ENCODE measurements around the gene CHD8.
A peak's percentile ranks its signal among the peaks of the same experiment; 100 is the strongest.
"Not testable (repeated sequence)": the region's sequence is repeated elsewhere in the genome, so short reads cannot be mapped to it uniquely, and the experiment has no call there.

CHD8 gene

GRCh38 chr14:21436567-21437062 is 19.3 kb downstream of the CHD8 start:
- no peak for DNase-seq (ENCODE audit: low spot score)

- DNase-seq (ENCODE audit: low spot score): no peak
Observed at GRCh38 chr14:21431126-21431525, 24.8 kb downstream of the CHD8 start.

GRCh38 chr14:21428930-21429329 is 27.0 kb downstream of the CHD8 start:
- no peak for DNase-seq (ENCODE audit: low spot score)

GRCh38 chr14:21426692-21427091 is 29.2 kb downstream of the CHD8 start:
- DNase-seq (ENCODE audit: low spot score): no peak

GRCh38 chr14:21419528-21419927 is 36.4 kb downstream of the CHD8 start:
- DNase-seq (ENCODE audit: low spot score): no peak

- no peak for DNase-seq (ENCODE audit: low spot score)
Observed at GRCh38 chr14:21415329-21415728, 40.6 kb downstream of the CHD8 start.

- DNase-seq (ENCODE audit: low spot score): no peak
Observed at GRCh38 chr14:21414137-21414631, 41.7 kb downstream of the CHD8 start.

GRCh38 chr14:21408147-21408546 is 47.8 kb downstream of the CHD8 start:
- DNase-seq (ENCODE audit: low spot score): no peak

GRCh38 chr14:21406213-21406612 is 49.7 kb downstream of the CHD8 start:
- DNase-seq (ENCODE audit: low spot score): no peak

- no peak for DNase-seq (ENCODE audit: low spot score)
Observed at GRCh38 chr14:21405097-21405496, 50.8 kb downstream of the CHD8 start.

GRCh38 chr14:21399311-21399870 is 56.5 kb downstream of the CHD8 start:
- DNase-seq (ENCODE audit: low spot score): no peak

- no peak for DNase-seq (ENCODE audit: low spot score)
Observed at GRCh38 chr14:21398901-21399300, 57.0 kb downstream of the CHD8 start.

- DNase-seq (ENCODE audit: low spot score): no peak
Observed at GRCh38 chr14:21395450-21395849, 60.5 kb downstream of the CHD8 start.

GRCh38 chr14:21385188-21385904 is 70.6 kb downstream of the CHD8 start:
- DNase-seq (ENCODE audit: low spot score): no peak

- no peak for DNase-seq (ENCODE audit: low spot score)
Observed at GRCh38 chr14:21384494-21384851, 71.5 kb downstream of the CHD8 start.

- peak; percentile 93 for DNase-seq (ENCODE audit: low spot score)
Observed at GRCh38 chr14:21383848-21384493, 72.0 kb downstream of the CHD8 start, which contains the start of gene SUPT16H. SUPT16H (minus strand) TSS chr14:21384019; CDS start chr14:21383927, 92 bp downstream.

GRCh38 chr14:21382886-21383847 is 72.8 kb downstream of the CHD8 start:
- peak; percentile 26 for DNase-seq (ENCODE audit: low spot score)

- no peak for DNase-seq (ENCODE audit: low spot score)
Observed at GRCh38 chr14:21382095-21382494, 73.8 kb downstream of the CHD8 start.

GRCh38 chr14:21379338-21379737 is 76.6 kb downstream of the CHD8 start:
- no peak for DNase-seq (ENCODE audit: low spot score)

GRCh38 chr14:21373980-21374379 is 81.9 kb downstream of the CHD8 start:
- DNase-seq (ENCODE audit: low spot score): no peak

- DNase-seq (ENCODE audit: low spot score): not testable (repeated sequence)
Observed at GRCh38 chr14:21372814-21373213, 83.1 kb downstream of the CHD8 start.
